GM12892 (cell line): ENCODE measurements around the gene NFATC1.
A peak's percentile ranks its signal among the peaks of the same experiment; 100 is the strongest.

ENCODE experiments used
- DNase-seq: peaks from one replicate; pipeline ENCODE4 v3.0.0; 2011; ENCODE audit not compliant: insufficient read length
- FAIRE-seq: peaks from 2 replicates; lab custom pipeline; 2011; peaks lifted over from hg19 to GRCh38; lab: Jason Lieb, UNC
- POLR2A ChIP-seq: IDR thresholded peaks from 2 replicates; pipeline ENCODE4 v1.6.1; 2011; ENCODE audit warnings: low read depth, low read length, control low read depth
- POLR2AphosphoS5 ChIP-seq: IDR thresholded peaks from 2 replicates; pipeline ENCODE4 v1.6.1; 2011; ENCODE audit warnings: low read depth, low read length, control low read depth
- TAF1 ChIP-seq: IDR thresholded peaks from 2 replicates; pipeline ENCODE4 v1.6.1; 2011; ENCODE audit warnings: low read depth, mild to moderate bottlenecking, control low read depth, low read length, borderline replicate concordance

NFATC1 gene

DNA sequence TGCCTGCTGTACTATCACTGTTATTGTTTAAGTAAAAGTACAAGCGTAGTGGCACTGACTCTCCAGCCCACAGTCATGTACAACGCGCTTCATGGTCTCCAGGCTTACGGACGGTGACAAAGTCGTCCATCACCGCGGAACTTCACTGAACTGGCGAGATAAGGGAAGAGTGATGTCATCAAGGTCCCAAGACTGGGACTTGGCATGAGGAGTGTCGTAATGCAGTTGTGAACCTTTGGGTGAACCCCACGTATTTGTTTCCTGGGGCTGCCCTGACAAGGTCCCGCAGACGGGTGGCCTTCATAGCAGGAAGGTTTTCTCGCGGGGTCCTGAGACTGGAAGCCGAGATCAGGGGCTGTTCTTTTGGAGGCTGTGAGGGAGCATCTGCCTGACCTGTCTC is 17.3 kb downstream of the NFATC1 start:
- TF ChIP-seq POLR2AphosphoS5 (no peak), POLR2A (no peak), TAF1 (no peak)
- FAIRE-seq (no peak), DNase-seq (no peak)

DNA sequence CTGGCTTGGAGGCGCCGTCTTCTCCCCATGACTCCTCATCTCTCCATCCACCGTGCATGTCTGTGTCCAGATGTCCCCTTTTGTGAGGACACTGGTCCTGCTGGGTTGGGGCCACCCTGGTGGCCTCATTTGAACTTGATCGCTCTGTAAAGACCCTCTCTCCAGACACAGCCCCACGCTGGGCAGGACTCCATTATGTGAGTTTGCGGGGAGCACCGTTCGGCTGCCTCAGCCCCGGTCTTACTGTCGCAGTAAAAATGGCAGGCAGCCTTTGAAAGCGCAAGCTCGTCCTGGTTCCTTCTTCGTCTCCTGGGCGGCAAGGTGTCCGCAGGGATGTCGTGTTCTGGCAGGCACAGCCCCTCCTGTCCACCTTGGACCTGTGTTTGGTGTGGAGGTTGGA is 17.7 kb downstream of the NFATC1 start:
- DNase-seq (no peak), FAIRE-seq (no peak)
- no peak for TF ChIP-seq TAF1
- no peak for TF ChIP-seq POLR2AphosphoS5
- no peak for TF ChIP-seq POLR2A

DNA sequence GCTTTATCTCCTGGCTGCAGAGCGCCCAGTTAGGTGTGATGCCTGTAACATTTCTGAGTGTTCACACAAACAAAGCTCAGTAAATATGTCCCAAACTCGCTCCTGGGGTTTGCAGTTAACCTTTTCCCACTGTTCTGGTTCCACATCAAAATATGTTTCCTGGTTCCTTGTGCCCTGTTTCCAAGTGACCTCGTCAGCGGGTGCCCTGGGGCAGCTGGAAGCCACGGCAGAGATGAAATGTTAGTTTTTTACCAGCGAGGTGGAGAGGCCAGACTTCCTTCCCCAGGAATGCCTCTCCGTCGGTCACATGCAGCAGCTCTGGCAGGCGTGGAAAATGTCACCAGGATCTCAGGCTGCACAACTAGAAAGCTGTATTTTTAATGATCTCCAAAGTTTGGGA is 18.2 kb downstream of the NFATC1 start:
- FAIRE-seq (no peak), DNase-seq (no peak)
- TF ChIP-seq TAF1: no peak

DNA sequence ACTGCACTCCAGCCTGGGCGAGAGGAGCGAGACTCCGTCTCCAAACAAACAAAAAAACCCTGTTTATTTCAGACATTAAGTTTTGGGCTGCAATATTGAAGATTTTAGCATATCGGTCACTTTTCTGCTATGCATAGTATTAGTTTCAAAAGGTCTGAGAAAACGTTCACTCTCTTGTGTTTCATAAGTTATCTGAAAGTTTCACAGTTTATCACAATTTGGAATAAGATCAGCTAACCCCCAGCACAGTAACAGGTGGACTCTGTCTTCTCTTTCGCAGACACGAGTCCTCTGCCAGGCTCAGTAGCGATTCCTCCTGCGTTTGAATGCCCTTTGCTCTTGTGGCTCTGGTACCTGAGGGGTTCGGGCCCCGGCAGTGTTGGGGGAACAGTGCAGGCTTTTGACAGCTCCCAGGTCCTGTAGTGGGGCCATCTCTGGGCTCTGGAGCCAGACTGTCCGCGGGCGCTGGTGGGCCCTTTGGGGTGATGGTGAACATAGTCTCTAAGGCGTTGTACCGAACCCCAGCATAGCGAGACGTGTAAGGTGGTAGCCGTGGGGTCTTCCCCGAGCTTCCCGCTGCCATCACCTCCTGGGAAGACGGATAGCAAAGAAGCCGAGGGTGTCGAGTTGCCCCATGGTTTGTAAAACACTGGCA is 20.4 kb downstream of the NFATC1 start:
- DNase-seq (no peak), FAIRE-seq (no peak)
- TF ChIP-seq POLR2A: no peak
- no peak for TF ChIP-seq POLR2AphosphoS5
- no peak for TF ChIP-seq TAF1

DNA sequence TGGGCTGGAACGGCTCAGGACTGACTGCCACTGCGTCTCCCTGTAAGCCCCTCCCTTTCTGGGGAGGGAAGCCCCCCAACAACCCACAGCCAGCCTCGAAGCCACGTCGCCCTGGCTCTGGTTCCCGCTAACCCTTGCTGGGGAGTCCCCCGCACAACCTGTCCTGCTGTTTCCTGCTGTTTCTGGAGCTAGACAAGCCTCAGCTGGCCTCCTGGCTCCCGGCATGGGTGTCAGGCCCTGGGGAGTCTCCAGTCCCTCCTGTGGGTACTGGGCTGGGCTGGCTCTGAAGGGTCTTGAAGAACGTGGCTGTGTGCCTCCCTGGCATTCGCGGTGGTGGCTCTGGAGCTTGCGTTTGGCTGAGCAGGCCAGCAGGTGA is 20.9 kb downstream of the NFATC1 start:
- FAIRE-seq (no peak), DNase-seq (no peak)
- TF ChIP-seq POLR2A: no peak
- TF ChIP-seq POLR2AphosphoS5: no peak
- TF ChIP-seq TAF1: no peak

DNA sequence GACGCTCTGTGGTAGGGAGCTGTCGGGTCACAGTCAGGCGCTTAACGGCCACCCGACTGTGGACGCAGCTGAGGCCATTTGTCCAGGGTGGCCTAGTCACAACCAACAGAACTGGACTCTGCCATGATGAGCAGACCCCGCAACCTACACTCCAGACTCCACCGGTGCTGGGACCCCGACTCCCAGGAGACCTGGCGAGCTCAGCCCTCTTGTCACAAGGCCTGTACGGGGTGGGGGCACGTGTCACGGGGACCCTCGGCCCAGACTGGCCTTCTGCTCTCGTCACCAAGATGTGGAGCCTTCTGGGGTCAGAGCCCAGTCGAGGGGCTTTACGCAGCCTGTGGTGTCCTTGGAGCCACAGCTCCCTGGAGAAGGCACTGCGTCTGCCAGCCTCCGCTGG is 22.5 kb downstream of the NFATC1 start:
- no peak for FAIRE-seq

DNA sequence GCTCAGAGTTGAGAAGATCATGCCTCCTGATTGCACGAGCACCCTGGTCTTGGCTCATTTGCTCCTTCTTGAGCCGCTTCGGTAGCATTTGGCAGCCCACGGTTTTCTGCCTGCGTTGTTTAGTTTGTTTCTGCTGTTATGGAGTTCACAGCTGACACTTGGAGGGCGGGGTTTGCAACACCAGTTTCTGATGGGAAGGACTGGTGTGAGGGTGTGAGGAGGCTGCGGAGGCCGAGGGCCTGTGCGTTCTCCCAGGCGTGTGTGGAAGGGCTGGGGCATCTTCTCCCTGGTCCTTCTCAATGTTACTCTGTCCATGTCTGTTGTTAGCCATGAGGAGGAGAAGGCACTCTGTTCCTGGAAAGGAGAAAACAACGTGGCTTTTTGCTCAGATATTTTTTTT is 22.9 kb downstream of the NFATC1 start:
- TF ChIP-seq POLR2A: no peak
- no peak for TF ChIP-seq POLR2AphosphoS5
- no peak for TF ChIP-seq TAF1
- FAIRE-seq: no peak
- DNase-seq: no peak

More for the DNA sequence above, 22.5 kb downstream of the NFATC1 start:
- no peak for TF ChIP-seq POLR2AphosphoS5
- TF ChIP-seq TAF1: no peak
- no peak for TF ChIP-seq POLR2A
- no peak for DNase-seq

DNA sequence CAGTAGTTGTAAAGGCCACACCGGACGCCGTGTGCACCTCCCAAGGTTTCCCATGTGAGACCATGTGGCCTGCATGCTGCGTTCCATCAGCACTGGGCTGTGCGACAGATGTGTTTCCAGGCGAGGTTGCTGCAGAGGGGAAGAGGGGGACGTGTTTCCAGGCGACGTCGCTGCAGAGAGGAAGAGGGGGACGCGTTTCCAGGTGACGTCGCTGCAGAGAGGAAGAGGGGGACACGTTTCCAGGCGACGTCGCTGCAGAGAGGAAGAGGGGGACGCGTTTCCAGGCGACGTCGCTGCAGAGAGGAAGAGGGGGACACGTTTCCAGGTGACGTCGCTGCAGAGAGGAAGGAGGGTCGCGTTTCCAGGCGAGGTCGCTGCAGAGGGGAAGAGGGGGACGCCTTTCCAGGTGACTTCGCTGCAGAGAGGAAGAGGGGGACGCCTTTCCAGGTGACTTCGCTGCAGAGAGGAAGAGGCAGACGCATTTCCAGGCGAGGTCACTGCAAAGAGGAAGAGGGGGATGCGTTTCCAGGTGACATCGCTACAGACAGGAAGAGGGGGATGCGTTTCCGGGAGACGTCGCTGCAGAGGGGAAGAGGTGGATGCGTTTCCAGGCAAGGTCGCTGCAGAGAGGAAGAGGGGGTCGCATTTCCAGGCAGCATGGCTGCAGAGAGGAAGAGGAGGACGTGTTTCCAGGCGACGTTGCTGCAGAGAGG is 24.5 kb downstream of the NFATC1 start:
- TF ChIP-seq POLR2AphosphoS5 (no peak), TAF1 (no peak), POLR2A (no peak)
- no peak for DNase-seq
- FAIRE-seq: no peak

DNA sequence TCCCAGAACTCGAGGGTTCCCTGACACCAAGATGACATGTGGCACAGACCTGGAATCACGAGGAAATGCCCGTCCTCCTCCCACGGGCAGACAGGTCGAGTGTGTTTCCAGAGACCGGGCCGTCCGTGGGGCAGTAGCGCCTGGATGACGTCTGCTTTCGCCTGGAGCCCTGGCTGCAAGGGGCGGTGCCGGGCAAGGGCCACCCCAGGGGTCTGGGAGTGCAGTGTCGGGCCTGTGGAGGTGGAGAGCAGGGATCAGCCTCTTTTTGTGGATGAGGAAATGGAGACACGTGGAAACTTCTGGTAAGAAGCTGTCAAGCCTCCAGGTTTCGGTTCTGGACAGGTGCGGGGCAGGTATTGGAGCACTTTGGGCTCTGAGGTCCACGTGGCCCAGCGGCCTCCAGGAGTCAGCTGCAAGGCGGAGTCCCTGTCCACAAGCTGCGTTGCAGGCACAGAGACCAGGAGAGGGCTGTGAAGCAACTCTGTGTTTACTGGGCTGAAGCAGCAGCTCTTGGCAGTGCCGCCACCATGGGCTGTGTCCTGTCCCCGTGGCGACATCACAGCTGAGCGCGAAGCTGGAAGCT is 25.6 kb downstream of the NFATC1 start:
- no peak for TF ChIP-seq POLR2AphosphoS5
- no peak for TF ChIP-seq TAF1
- no peak for TF ChIP-seq POLR2A
- DNase-seq (no peak), FAIRE-seq (no peak)

DNA sequence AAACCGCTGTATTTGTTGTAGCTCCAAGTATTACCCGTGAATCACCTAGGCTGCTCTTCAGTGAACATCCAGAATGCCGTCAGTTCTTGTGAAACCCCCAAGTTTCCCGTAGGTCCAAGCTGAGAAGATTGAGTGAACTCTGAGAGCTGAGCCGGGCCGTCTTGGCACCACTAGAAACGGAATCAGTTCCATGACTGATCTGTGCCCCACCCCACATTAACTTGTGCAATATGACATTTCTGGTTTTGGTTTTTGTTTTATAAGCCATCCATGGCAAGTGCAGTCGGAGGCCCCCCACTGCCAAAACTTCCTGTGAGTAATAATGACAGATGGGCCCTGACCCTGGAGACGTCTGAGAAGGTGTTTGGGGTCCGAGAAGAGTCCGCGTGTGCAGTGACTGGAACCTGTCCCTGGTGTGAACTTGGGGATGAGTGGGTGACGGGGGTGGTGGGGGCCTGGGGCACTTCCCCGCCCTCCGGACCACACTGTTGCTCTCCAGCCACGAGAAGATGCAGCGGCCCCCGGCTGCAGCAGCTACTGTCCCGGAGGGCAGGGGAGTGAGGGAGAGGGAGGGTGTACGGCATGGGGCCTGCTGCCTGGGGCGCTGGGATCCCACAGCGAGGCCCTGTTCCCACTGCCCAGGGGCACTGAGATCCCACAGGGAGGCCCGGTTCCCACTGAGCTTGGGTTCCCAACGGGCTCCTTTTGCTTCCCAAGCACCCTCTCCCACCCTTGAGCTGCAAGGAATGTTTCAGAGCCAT is 26.5 kb downstream of the NFATC1 start:
- no peak for TF ChIP-seq POLR2AphosphoS5
- TF ChIP-seq POLR2A: no peak
- TF ChIP-seq TAF1: no peak
- DNase-seq: no peak
- peak; percentile 67 for FAIRE-seq

DNA sequence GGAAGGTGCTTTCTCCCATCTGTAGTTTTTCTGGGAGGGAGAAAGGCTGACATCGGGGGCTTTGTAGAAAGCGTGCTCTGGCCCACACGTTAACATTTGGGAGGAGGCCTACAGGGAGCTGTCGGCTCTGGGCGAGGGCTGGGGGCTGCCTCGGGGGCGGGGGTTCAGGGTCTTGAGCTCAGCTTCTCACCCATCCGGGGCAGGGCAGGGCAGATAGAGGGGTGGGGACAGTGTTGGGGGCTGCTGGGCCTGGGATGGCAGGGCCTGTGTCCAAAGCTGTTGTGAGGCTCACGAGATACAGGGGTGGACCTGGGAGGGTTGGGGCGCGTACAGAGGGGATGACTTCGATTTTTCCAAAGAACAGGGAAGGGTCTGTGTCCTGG is 27.0 kb downstream of the NFATC1 start:
- TF ChIP-seq POLR2A (no peak), POLR2AphosphoS5 (no peak), TAF1 (no peak)
- DNase-seq (no peak), FAIRE-seq (no peak)

DNA sequence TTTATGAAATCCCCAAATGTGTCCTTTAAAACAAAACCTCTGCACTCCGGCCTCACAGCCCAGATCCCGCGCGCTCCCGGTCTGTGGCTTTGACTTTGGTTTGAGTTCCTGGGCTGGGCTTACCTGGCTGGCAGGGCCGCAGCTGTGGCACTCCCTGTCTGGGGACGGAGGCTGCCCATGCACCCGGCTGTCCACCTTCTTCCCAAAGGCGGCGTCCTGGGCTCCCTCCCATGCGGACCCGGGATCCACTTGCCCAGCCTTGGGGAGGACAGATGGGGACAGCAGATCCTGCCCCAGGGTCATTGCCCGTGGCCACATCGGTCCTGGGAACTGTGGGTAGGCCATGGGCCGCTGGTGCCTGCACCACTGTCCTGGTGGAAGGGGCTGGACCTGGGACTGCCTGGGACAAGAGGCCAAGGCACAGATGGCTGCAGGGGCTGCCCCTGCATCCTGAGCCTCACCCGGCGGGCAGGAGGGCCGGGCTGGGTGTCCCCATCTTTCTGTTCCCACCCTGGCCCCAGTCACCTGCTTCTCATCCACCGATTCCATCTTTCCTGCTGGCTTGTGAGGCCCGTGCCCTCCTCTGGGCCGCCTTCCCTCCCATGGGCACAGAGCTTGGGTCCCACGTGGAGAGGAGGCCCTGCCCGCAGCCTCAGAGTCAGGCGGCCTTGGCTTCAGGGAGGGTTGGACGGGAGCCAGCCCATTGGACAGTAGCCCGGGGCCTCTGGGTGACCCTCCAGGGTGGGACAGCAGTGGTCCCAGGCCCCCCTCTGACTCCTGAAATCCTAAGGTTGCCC is 27.7 kb downstream of the NFATC1 start:
- no peak for TF ChIP-seq TAF1
- no peak for TF ChIP-seq POLR2AphosphoS5
- no peak for FAIRE-seq
- DNase-seq: no peak
